Hepatocyte (in vitro differentiated cells): ENCODE measurements around the gene MAD2L2.

Source experiments
- CTCF ChIP-seq: fragments of 200-600 bp; sonication (generic); IDR thresholded peaks from 2 replicates; pipeline ENCODE4 v1.5.1; 2016; ENCODE audit warnings: antibody characterized with exemption, mild to moderate bottlenecking; ENCODE audit not compliant: poor library complexity
- EZH2 ChIP-seq: fragments of 200-600 bp; sonication (generic); IDR thresholded peaks from 2 replicates; pipeline ENCODE4 v1.6.1; 2016; ENCODE audit warnings: antibody characterized with exemption, mild to moderate bottlenecking, borderline replicate concordance
- EZH2phosphoT487 ChIP-seq: fragments of 200-600 bp; sonication (generic); IDR thresholded peaks from one replicate; pipeline ENCODE4 v1.6.1; 2018; ENCODE audit warnings: antibody characterized with exemption, mild to moderate bottlenecking, low read depth, moderate library complexity; ENCODE audit not compliant: unreplicated experiment, severe bottlenecking

- TF ChIP-seq CTCF (no peak), EZH2phosphoT487 (no peak), EZH2 (no peak)
Measured at GRCh38 chr1:11680270-11681070, 478 bp downstream of the MAD2L2 start.
